Liver (tissue), 9 donors: ENCODE results near the gene CTNND1. TPM values are rescaled to one million over a fixed set of nuclear protein-coding genes. Genes with fewer than 3 reads are reported as not detected.

Experiments
- DNase-seq: peaks from one replicate; pipeline ENCODE4 v3.0.0-alpha.2; 2017; ENCODE audit warnings: low spot score
- H3K27ac ChIP-seq, 2 donors: one replicate each; pipeline ENCODE4 v1.7.0; 2013; ENCODE audit warnings: inconsistent platforms in 2 of 2, low read length in 2 of 2, control low read depth in 1 of 2, low read depth in 1 of 2, mild to moderate bottlenecking in 1 of 2
- H3K27me3 ChIP-seq, 4 donors: one replicate each; pipeline versions ENCODE4 v1.6.1 to v1.7.0; 2013; ENCODE audit warnings: low read length in 3 of 4, inconsistent platforms in 1 of 4, mild to moderate bottlenecking in 1 of 4, moderate library complexity in 1 of 4; ENCODE audit not compliant: control insufficient read depth in 4 of 4, insufficient read depth in 4 of 4
- H3K36me3 ChIP-seq, 4 donors: one replicate each; pipeline versions ENCODE4 v1.6.1 to v1.7.0; 2013; ENCODE audit warnings: low read length in 3 of 4, mild to moderate bottlenecking in 3 of 4, low read depth in 1 of 4, moderate library complexity in 1 of 4; ENCODE audit not compliant: control insufficient read depth in 4 of 4, insufficient read depth in 3 of 4
- H3K4me1 ChIP-seq, 4 donors: one replicate each; pipeline versions ENCODE4 v1.6.1 to v1.7.0; 2013; ENCODE audit warnings: low read length in 3 of 4, mild to moderate bottlenecking in 3 of 4, moderate library complexity in 1 of 4; ENCODE audit not compliant: control insufficient read depth in 4 of 4, insufficient read depth in 4 of 4
- H3K4me3 ChIP-seq, 3 donors: one replicate each; pipeline versions ENCODE4 v1.6.1 to v1.7.0; 2013; ENCODE audit warnings: low read length in 3 of 3, control low read depth in 1 of 3, low read depth in 1 of 3, mild to moderate bottlenecking in 1 of 3
- H3K9ac ChIP-seq, 2 donors: one replicate each; pipeline ENCODE4 v1.7.0; 2013; ENCODE audit warnings: low read length in 2 of 2, mild to moderate bottlenecking in 2 of 2, moderate library complexity in 2 of 2, control low read depth in 1 of 2, low read depth in 1 of 2
- H3K9me3 ChIP-seq, 4 donors: one replicate each; pipeline versions ENCODE4 v1.6.1 to v1.7.0; 2013; ENCODE audit warnings: low read length in 3 of 4; ENCODE audit not compliant: control insufficient read depth in 4 of 4
- CTCF ChIP-seq: fragments of 150-350 bp; IDR thresholded peaks from 2 replicates; pipeline ENCODE4 v1.5.1; 2017; ENCODE audit warnings: improper control_type of control experiment, low read depth, low read length; ENCODE audit not compliant: missing input control
- EGR1 ChIP-seq, 2 donors: IDR thresholded peaks; 2 replicates each; pipeline ENCODE4 v1.6.1; 2016 to 2018; ENCODE audit warnings: antibody characterized with exemption in 2 of 2, low read depth in 2 of 2
- FOXA1 ChIP-seq: IDR thresholded peaks from 2 replicates; pipeline ENCODE4 v1.6.1; 2016; ENCODE audit warnings: antibody characterized with exemption
- FOXA2 ChIP-seq: IDR thresholded peaks from 2 replicates; pipeline ENCODE4 v1.6.1; 2016; ENCODE audit warnings: antibody characterized with exemption
- GABPA ChIP-seq, 2 donors: IDR thresholded peaks in 1 of 2; conservative IDR thresholded peaks in 1 of 2; 2 replicates each; pipeline ENCODE4 v1.6.1; 2016; ENCODE audit warnings: antibody characterized with exemption in 2 of 2, mild to moderate bottlenecking in 1 of 2, moderate library complexity in 1 of 2
- HNF4A ChIP-seq, 2 donors: conservative IDR thresholded peaks; 2 replicates each; pipeline ENCODE4 v1.6.1; 2016; ENCODE audit warnings: antibody characterized with exemption in 2 of 2, mild to moderate bottlenecking in 2 of 2
- HNF4G ChIP-seq: IDR thresholded peaks from 2 replicates; pipeline ENCODE4 v1.6.1; 2016; ENCODE audit warnings: antibody characterized with exemption
- JUND ChIP-seq, 2 donors: IDR thresholded peaks; 2 replicates each; pipeline ENCODE4 v1.6.1; 2016; ENCODE audit warnings: antibody characterized with exemption in 2 of 2
- MAX ChIP-seq: IDR thresholded peaks from 2 replicates; pipeline ENCODE4 v1.6.1; 2016; ENCODE audit warnings: antibody characterized with exemption
- NR2F2 ChIP-seq: IDR thresholded peaks from 2 replicates; pipeline ENCODE4 v1.6.1; 2016; ENCODE audit warnings: antibody characterized with exemption
- RAD21 ChIP-seq, 2 donors: IDR thresholded peaks; 2 replicates each; pipeline ENCODE4 v1.6.1; 2016; ENCODE audit warnings: antibody characterized with exemption in 2 of 2, mild to moderate bottlenecking in 2 of 2
- REST ChIP-seq: IDR thresholded peaks from 2 replicates; pipeline ENCODE4 v1.6.1; 2016; ENCODE audit warnings: antibody characterized with exemption, mild to moderate bottlenecking
- RXRA ChIP-seq, 2 donors: IDR thresholded peaks; 2 replicates each; pipeline ENCODE4 v1.6.1; 2017 to 2018; ENCODE audit warnings: antibody characterized with exemption in 2 of 2, mild to moderate bottlenecking in 1 of 2
- SP1 ChIP-seq: IDR thresholded peaks from 2 replicates; pipeline ENCODE4 v1.6.1; 2018; ENCODE audit warnings: antibody characterized with exemption, mild to moderate bottlenecking
- TAF1 ChIP-seq: conservative IDR thresholded peaks from 2 replicates; pipeline ENCODE4 v1.6.1; 2016; ENCODE audit warnings: antibody characterized with exemption, mild to moderate bottlenecking
- YY1 ChIP-seq: IDR thresholded peaks from 2 replicates; pipeline ENCODE4 v1.6.1; 2016; ENCODE audit warnings: antibody characterized with exemption, mild to moderate bottlenecking
- ZBTB33 ChIP-seq: IDR thresholded peaks from 2 replicates; pipeline ENCODE4 v1.6.1; 2016; ENCODE audit warnings: antibody characterized with exemption
- WGBS: extraction: QIAGEN DNeasy Blood & Tissue Kit; methylation state at CpG from one replicate; pipeline ENCODE4 v1.1.7; 2013; 5-methylcytosine and 5-hydroxymethylcytosine counted together
- polyA plus RNA-seq, 2 donors: library from polyadenylated mRNA; stranded (reverse) in 1 of 2; unstranded in 1 of 2; fragments of 200-250 nt in 1 of 2; fragments of >200 nt in 1 of 2; fragmentation: Nextera tagmentation in 1 of 2; extraction: Ambion mirVana in 1 of 2; gene quantifications; one replicate each; pipeline versions ENCODE4 v1.2.1 to v1.2.3, GENCODE V29; 2013 to 2015
- total RNA-seq, 2 donors: library from RNA; depleted of rRNA; stranded (reverse); fragments of >200 nt; gene quantifications; one replicate each; pipeline ENCODE4 v1.2.3, GENCODE V29; 2014
- TF ChIP-seq, protein P1 (sequence below): IDR thresholded peaks from 2 replicates; pipeline ENCODE4 v1.6.1; 2016; ENCODE audit warnings: antibody characterized with exemption
- donor health status: healthy.
- donor health status: healthy.
- donor health status: healthy.
- donor health status: healthy.
- donor health status: healthy.

Gene CTNND1
- total and polyA plus RNA-seq, 4 donors = 21.5 to 97.1 (median 58.0) TPM

DNA sequence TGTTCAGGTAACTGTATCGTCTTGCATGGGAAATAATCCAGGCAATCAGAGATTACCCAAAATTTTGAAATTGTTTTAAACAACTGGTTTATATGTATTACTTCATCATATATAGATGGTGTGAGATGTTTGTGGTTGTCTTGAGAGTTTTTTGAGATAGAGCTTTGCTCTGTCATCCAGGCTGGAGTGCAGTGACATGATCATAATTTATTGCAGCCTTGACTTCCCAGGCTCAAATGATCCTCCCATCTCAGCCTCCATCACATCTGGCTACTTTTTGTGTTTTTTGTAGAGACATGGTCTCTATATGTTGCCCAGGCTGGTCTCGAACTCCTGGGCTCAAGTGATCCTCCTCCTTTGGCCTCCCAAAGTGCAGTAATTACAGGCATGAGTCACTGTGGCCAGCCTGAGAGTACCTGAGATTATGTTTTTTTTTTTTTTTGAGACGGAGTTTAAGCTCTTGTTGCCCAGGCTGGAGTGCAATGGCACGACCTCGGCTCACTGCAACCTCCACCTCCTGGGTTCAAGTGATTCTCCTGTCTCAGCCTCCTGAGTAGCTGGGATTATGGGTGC is 11.5 kb downstream of the CTNND1 start:
- Histone ChIP-seq H3K27ac (no peak overlapping the region), H3K4me3 (no peak overlapping the region), H3K27me3 (no peaks in the 10 kb centered on the region), H3K9ac (no peak overlapping the region), H3K9me3 (no peaks in the 10 kb centered on the region), H3K36me3 (no peaks in the 10 kb centered on the region), H3K4me1 (peaks cover 18 to 70% (median 65%) of the 10 kb centered on the region in 4 donors)
- no peak for DNase-seq
- WGBS = 84% methylated on average over 5 of the region's 5 CpGs
- no peak for TF ChIP-seq HNF4A (conservative IDR thresholded peaks at IDR 0.05)
- TF ChIP-seq CTCF = no peak
- TF ChIP-seq SP1 = no peak
- no peak for TF ChIP-seq GABPA (IDR thresholded peaks at IDR 0.05 in 1 of 2, conservative IDR thresholded peaks at IDR 0.05 in 1 of 2)
- no peak for TF ChIP-seq EGR1 (IDR thresholded peaks at IDR 0.05; ENCODE audit: low read depth in 2 of 2)
- no peak for TF ChIP-seq YY1
- no peak for TF ChIP-seq HNF4G
- TF ChIP-seq, protein P1, sequence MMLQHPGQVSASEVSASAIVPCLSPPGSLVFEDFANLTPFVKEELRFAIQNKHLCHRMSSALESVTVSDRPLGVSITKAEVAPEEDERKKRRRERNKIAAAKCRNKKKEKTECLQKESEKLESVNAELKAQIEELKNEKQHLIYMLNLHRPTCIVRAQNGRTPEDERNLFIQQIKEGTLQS = no peak
- no peak for TF ChIP-seq JUND (IDR thresholded peaks at IDR 0.05)
- TF ChIP-seq RXRA (IDR thresholded peaks at IDR 0.05) = no peak
- no peak for TF ChIP-seq MAX
- no peak for TF ChIP-seq NR2F2
- TF ChIP-seq TAF1 = no peak
- TF ChIP-seq RAD21 (IDR thresholded peaks at IDR 0.05) = no peak
- TF ChIP-seq ZBTB33 = no peak
- TF ChIP-seq FOXA2 = no peak

- Histone ChIP-seq H3K27me3 (no peaks in the 10 kb centered on the region), H3K4me1 (peaks cover 15 to 83% (median 76%) of the 10 kb centered on the region in 4 donors), H3K9ac (no peak overlapping the region), H3K9me3 (no peaks in the 10 kb centered on the region), H3K36me3 (no peaks in the 10 kb centered on the region), H3K4me3 (no peak overlapping the region), H3K27ac (peak overlapping the region; percentile 32 to 44)
- WGBS = 56% methylated on average over 5 of the region's 5 CpGs
- no peak for DNase-seq
- no peak for TF ChIP-seq FOXA2
- TF ChIP-seq FOXA1 = no peak
- TF ChIP-seq, protein P1 = no peak
- TF ChIP-seq NR2F2 = peak; percentile 43
- TF ChIP-seq JUND (IDR thresholded peaks at IDR 0.05) = no peak
- TF ChIP-seq RXRA (IDR thresholded peaks at IDR 0.05) = no peak
- no peak for TF ChIP-seq REST
- no peak for TF ChIP-seq RAD21 (IDR thresholded peaks at IDR 0.05)
- TF ChIP-seq EGR1 (IDR thresholded peaks at IDR 0.05; ENCODE audit: low read depth in 2 of 2) = peak; percentile 39 to 50
- no peak for TF ChIP-seq ZBTB33
- no peak for TF ChIP-seq CTCF
- TF ChIP-seq HNF4G = no peak
- TF ChIP-seq YY1 = no peak
- TF ChIP-seq SP1 = no peak
These were observed 13.9 kb downstream of the CTNND1 start for GRCh38 chr11:57775491-57775890.
